ENCODE measurements around the gene IKZF2. TPM values are rescaled to one million over a fixed set of nuclear protein-coding genes. Genes with fewer than 3 reads are reported as not detected.

Gene IKZF2
- polyA plus RNA-seq, 2 of the 4 experiments (the other 2 are of a cell fraction) = 0.17 to 0.44 TPM

GRCh38 chr2:212958133-212958532 lies 193.3 kb downstream of the IKZF2 start:
- CTCF ChIA-PET = no interaction called here
- WGBS (ENCODE audit: missing lambda C conversion rate) = 60% methylated on average over 3 of the region's 3 CpGs
- TF ChIP-seq RAD21 (conservative IDR thresholded peaks at IDR 0.05 in 1 of 2, IDR thresholded peaks at IDR 0.05 in 1 of 2) (no peak), CEBPB (IDR thresholded peaks at IDR 0.05) (no peak), RARB (CRISPR knock-in tag; IDR thresholded peaks at IDR 0.05) (no peak), MAX (IDR thresholded peaks at IDR 0.05) (no peak), HEYL (CRISPR knock-in tag; IDR thresholded peaks at IDR 0.05) (no peak), ZFP36 (IDR thresholded peaks at IDR 0.05; ENCODE audit: borderline replicate concordance, partially characterized antibody) (no peak), CBX2 (IDR thresholded peaks at IDR 0.05; ENCODE audit: borderline replicate concordance, low read depth) (no peak), ZSCAN20 (CRISPR knock-in tag; IDR thresholded peaks at IDR 0.05) (no peak), RNF2 (IDR thresholded peaks at IDR 0.05; ENCODE audit: borderline replicate concordance, low read depth) (no peak)
- ATAC-seq (no peak), FAIRE-seq (no peak), DNase-seq (ENCODE audit: low read depth in 1 of 2, low spot score in 1 of 2) (no peak)
- H3K4me3 ChIP-seq = no peak overlapping the region
- no peak overlapping the region for H3K4me2 ChIP-seq
- H3K9me3 ChIP-seq = no peaks in the 10 kb centered on the region
- POLR2A ChIA-PET = no interaction called here
- no peaks in the 10 kb centered on the region for H3K4me1 ChIP-seq
- no peak overlapping the region for H3K27ac ChIP-seq

GRCh38 chr2:212957624-212958023 lies 193.8 kb downstream of the IKZF2 start:
- ChIA-PET CTCF (no interaction called here), POLR2A (no interaction called here)
- Histone ChIP-seq H3K4me1 (no peaks in the 10 kb centered on the region), H3K4me2 (no peak overlapping the region), H3K9me3 (no peaks in the 10 kb centered on the region), H3K27ac (no peak overlapping the region), H3K4me3 (no peak overlapping the region)
- ATAC-seq = no peak
- no peak for FAIRE-seq
- no peak for DNase-seq (ENCODE audit: low read depth in 1 of 2, low spot score in 1 of 2)
- TF ChIP-seq FOSB (CRISPR knock-in tag; IDR thresholded peaks at IDR 0.05) (no peak), ESRRA (IDR thresholded peaks at IDR 0.05; ENCODE audit: borderline replicate concordance, low read length) (no peak), MAFK (IDR thresholded peaks at IDR 0.05; ENCODE audit: partially characterized antibody) (no peak), RNF2 (IDR thresholded peaks at IDR 0.05; ENCODE audit: borderline replicate concordance, low read depth) (no peak), GATA3 (IDR thresholded peaks at IDR 0.05; ENCODE audit: borderline replicate concordance) (no peak), HOXB5 (CRISPR knock-in tag; IDR thresholded peaks at IDR 0.05) (no peak), BCL3 (IDR thresholded peaks at IDR 0.05) (no peak), JUN (IDR thresholded peaks at IDR 0.05) (no peak)

DNA sequence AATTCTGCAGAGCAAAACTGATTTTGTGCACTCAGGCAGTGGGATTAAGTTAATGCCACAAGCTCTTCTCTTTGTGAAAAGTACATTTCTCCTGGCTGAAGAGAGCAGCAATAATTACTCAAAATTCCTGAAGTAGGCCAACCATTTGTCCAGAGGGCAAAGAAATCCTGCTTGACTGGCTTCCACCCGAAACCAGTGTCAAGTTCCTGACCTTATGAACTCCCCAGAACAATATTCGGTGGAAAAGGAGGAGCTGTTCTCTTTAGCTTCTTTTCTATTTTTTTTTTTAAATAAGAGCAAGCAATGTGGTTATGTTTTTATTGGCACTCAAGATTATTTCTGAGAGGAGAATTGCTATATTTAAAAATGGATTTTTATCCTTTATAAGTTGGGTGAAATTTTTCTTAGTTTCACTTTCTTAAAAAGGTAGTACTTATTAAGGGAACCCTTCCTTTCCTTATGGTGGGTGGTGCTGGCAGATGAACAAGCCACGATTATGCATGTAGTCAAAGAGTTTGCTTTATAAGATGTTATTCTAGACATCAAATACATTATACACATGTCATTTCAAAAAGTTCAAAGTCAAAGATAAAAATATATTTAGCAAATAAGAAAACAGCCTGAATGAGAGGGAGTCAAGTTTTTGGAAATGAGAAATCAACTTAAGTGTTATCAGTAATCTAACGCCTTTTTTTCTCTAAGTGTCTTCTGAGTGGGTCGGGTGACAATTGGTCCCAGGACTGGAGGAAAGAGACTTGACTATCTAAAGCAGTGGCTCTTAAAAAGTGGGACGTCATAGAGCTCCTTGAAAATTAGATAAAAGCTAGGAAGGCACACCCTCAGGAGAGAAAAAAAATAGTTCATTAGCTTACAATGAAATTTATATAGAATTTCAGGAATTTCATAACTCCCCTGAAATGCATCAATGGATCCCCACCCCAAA lies 194.5 kb downstream of the IKZF2 start:
- TF ChIP-seq RCOR1 (IDR thresholded peaks at IDR 0.05; ENCODE audit: low read depth, low read length) (no peak), CBX8 (IDR thresholded peaks at IDR 0.05) (no peak)
- Histone ChIP-seq H3K27ac (no peak overlapping the region), H3K4me3 (no peak overlapping the region), H3K4me2 (peak overlapping the region; percentile 28; the same call in 1 of the 3 replicates), H3K9me3 (no peaks in the 10 kb centered on the region), H3K4me1 (no peaks in the 10 kb centered on the region)
- ChIA-PET POLR2A (no interaction called here), CTCF (interaction anchor here (0.6 to 0.7 kb wide), 2 partner anchors 14 to 15 kb away, joined by 4 to 5 read pairs; no protein-coding TSS in a partner anchor)
- ATAC-seq = no peak
- DNase-seq (ENCODE audit: low read depth in 1 of 2, low spot score in 1 of 2) = no peak
- WGBS (ENCODE audit: missing lambda C conversion rate) = 35% methylated on average over 6 of the region's 6 CpGs
- FAIRE-seq = no peak
